Bladder microvascular endothelial cell (primary cell): ENCODE data around the gene PREPL. TPM values are rescaled to one million over a fixed set of nuclear protein-coding genes. Genes with fewer than 3 reads are reported as not detected.

Experiments
- total RNA-seq: library from RNA; depleted of rRNA; stranded (reverse); fragments of >200 nt; gene quantifications from 2 replicates; pipeline ENCODE4 v1.2.3, GENCODE V29; 2014

PREPL gene
- 11.0 and 33.1 TPM in 2 replicates for total RNA-seq

GRCh38 chr2:44361330-44362206 is at the start of gene PREPL, which contains the start of gene CAMKMT:
TSS of gene PREPL (minus strand) at chr2:44361494. CDS start at chr2:44346342, 15,152 bp downstream.
TSS of gene CAMKMT (plus strand) at chr2:44361947.

Other genes starting within 250 kb of the PREPL start
- gene PPM1B, start 192.6 kb downstream of the PREPL start, total RNA-seq, result 13.8 and 39.1 TPM in 2 replicates
- gene SLC3A1, start 86.0 kb downstream of the PREPL start, total RNA-seq, result not detected in 2 replicates
- 2.6 and 4.7 TPM in 2 replicates for gene CAMKMT, start 453 bp upstream of the PREPL start, total RNA-seq